ENCODE measurements around the gene ZNF609.

- TF ChIP-seq CTCF (IDR thresholded peaks at IDR 0.05) (no peak), EP300 (IDR thresholded peaks at IDR 0.05) (no peak), POLR2A (IDR thresholded peaks at IDR 0.05) (no peak), POLR2AphosphoS5 (IDR thresholded peaks at IDR 0.05) (no peak)
Observed at GRCh38 chr15:64673866-64674265, 213.5 kb downstream of the ZNF609 start.

Measured in sigmoid colon (tissue), 4 donors.